Right lobe of liver (tissue), 6 donors: Measurements from ENCODE around the gene HTATSF1. TPM values are rescaled to one million over a fixed set of nuclear protein-coding genes. Genes with fewer than 3 reads are reported as not detected.

ENCODE experiments used
- ATAC-seq, 4 donors: fragments of 200-7000 bp; cut with Tn5 transposase; one replicate each; pipeline ENCODE4 v1.9.1; 2020; ENCODE audit warnings: mild to moderate bottlenecking in 4 of 4, moderate library complexity in 4 of 4
- DNase-seq, 3 donors: peaks; one replicate each; pipeline ENCODE4 v3.0.0-alpha.2; 2020
- H3K27ac ChIP-seq, 3 donors: fragments of 200-600 bp; one replicate each; pipeline ENCODE4 v1.8.0; 2022
- H3K27me3 ChIP-seq, 2 donors: fragments of 200-600 bp; one replicate each; pipeline ENCODE4 v1.8.0; 2022
- H3K36me3 ChIP-seq, 4 donors: fragments of 200-600 bp; sonication (generic) in 1 of 4; one replicate each; pipeline versions ENCODE4 v1.5.1 to v1.8.0; 2017 to 2022; ENCODE audit warnings: control low read depth in 1 of 4
- H3K4me1 ChIP-seq, 4 donors: fragments of 200-600 bp; sonication (generic) in 1 of 4; one replicate each; pipeline versions ENCODE4 v1.5.1 to v1.8.0; 2017 to 2022; ENCODE audit warnings: control low read depth in 1 of 4
- H3K4me3 ChIP-seq, 3 donors: fragments of 200-600 bp; one replicate each; pipeline ENCODE4 v1.8.0; 2022
- H3K9me3 ChIP-seq, 4 donors: fragments of 200-600 bp; sonication (generic) in 1 of 4; one replicate each; pipeline versions ENCODE4 v1.5.1 to v1.8.0; 2017 to 2022; ENCODE audit warnings: control low read depth in 1 of 4
- CTCF ChIP-seq, 4 donors: fragments of 200-600 bp in 3 of 4; fragments of 450-650 bp in 1 of 4; IDR thresholded peaks; one replicate each; pipeline versions ENCODE4 v1.5.1 to v1.8.0; 2016 to 2022; ENCODE audit warnings: antibody characterized with exemption in 4 of 4, mild to moderate bottlenecking in 2 of 4
- POLR2A ChIP-seq: fragments of 450-650 bp; IDR thresholded peaks from one replicate; pipeline ENCODE4 v1.6.1; 2017; ENCODE audit warnings: antibody characterized with exemption, mild to moderate bottlenecking
- WGBS: methylation state at CpG from one replicate; pipeline ENCODE4 v1.1.6; 2018; ENCODE audit warnings: low coverage, low lambda C conversion rate; ENCODE audit not compliant: insufficient coverage; ENCODE audit errors: missing lambda C conversion rate; 5-methylcytosine and 5-hydroxymethylcytosine counted together
- intact Hi-C, 2 donors: fragments of 100-400 bp; cut with DNase I; formaldehyde crosslinking; loops; one replicate each; pipeline versions ENCODE4 v1.11.2 to v1.14.1; 2022
- total RNA-seq, 6 experiments: library from RNA; depleted of rRNA in 2 of 6; stranded (reverse); fragments of >200 nt in 2 of 6; fragmentation: NEBNext Ultra II Directional in 3 of 6; extraction: Animal tissue kit (Norgen Biotek cat#: 25700) in 3 of 6; gene quantifications; one replicate each; pipeline versions ENCODE4 v1.1.0 to v1.2.4, GENCODE V29; 2016 to 2023
- donor health status: DM: no; HTN: yes; CAD: no.
- donor health status: DM: no; HTN: no; CAD: no.
- donor health status: DM: no; HTN: no; CAD: no.
- donor health status: DM: no; HTN: yes; CAD: no.
- donor health status: DM: no; HTN: yes; CAD: no.

The HTATSF1 gene
- total RNA-seq, 6 experiments from 2014 or later, result 10.6 to 21.5 (median 12.1) TPM

- DNase-seq (no peak), ATAC-seq (no peak)
- peaks cover 0 to under 1% (median 0%) of the 10 kb centered on the region in 4 donors for H3K36me3 ChIP-seq
- no peak overlapping the region for H3K4me3 ChIP-seq
- intact Hi-C loops, result no loop called here
- H3K9me3 ChIP-seq, result no peaks in the 10 kb centered on the region
- no peak for TF ChIP-seq CTCF (IDR thresholded peaks at IDR 0.05)
- TF ChIP-seq POLR2A, result no peak
- WGBS, result 44% methylated on average over 4 of the region's 4 CpGs
- H3K27me3 ChIP-seq, result peaks cover 0 to 15% of the 10 kb centered on the region in 2 donors
- H3K27ac ChIP-seq, result no peak overlapping the region
- H3K4me1 ChIP-seq, result no peaks in the 10 kb centered on the region
Measured at GRCh38 chrX:136495043-136495442, 2.3 kb upstream of the HTATSF1 start.

GRCh38 chrX:136496186-136496763 lies 1.1 kb upstream of the HTATSF1 start:
- Histone ChIP-seq H3K4me3 (peak overlapping the region; percentile 53 to 59 (median 57)), H3K27ac (peak overlapping the region; percentile 70 to 87 (median 84)), H3K9me3 (no peaks in the 10 kb centered on the region), H3K27me3 (peaks cover 0 to 14% of the 10 kb centered on the region in 2 donors), H3K36me3 (peaks cover 0 to 11% (median 0%) of the 10 kb centered on the region in 4 donors), H3K4me1 (no peaks in the 10 kb centered on the region)
- TF ChIP-seq POLR2A (no peak), CTCF (IDR thresholded peaks at IDR 0.05) (no peak)
- no peak for DNase-seq
- intact Hi-C loops, result no loop called here
- no peak for ATAC-seq
- WGBS, result 26% methylated on average over 13 of the region's 13 CpGs

- 9% methylated on average over 2 of the region's 111 CpGs for WGBS
- Histone ChIP-seq H3K4me1 (no peaks in the 10 kb centered on the region), H3K36me3 (peaks cover 0 to 17% (median 0%) of the 10 kb centered on the region in 4 donors), H3K27ac (peak overlapping the region; percentile 70 to 87 (median 84)), H3K4me3 (peak overlapping the region; percentile 53 to 59 (median 57)), H3K27me3 (peaks cover 0 to 8% of the 10 kb centered on the region in 2 donors), H3K9me3 (no peaks in the 10 kb centered on the region)
- DNase-seq (peak; percentile 79 to 82 (median 81)), ATAC-seq (peak; percentile 86 to 92 (median 88))
- peak; percentile 20 for TF ChIP-seq POLR2A
- no peak for TF ChIP-seq CTCF (IDR thresholded peaks at IDR 0.05)
- intact Hi-C loops, result no loop called here
Measured at GRCh38 chrX:136496764-136497555, 432 bp upstream of the HTATSF1 start.

GRCh38 chrX:136519069-136519468 lies 21.7 kb downstream of the HTATSF1 start:
- DNase-seq (no peak), ATAC-seq (no peak)
- no peaks in the 10 kb centered on the region for H3K9me3 ChIP-seq
- no peaks in the 10 kb centered on the region for H3K4me1 ChIP-seq
- no peak for TF ChIP-seq POLR2A
- no peak for TF ChIP-seq CTCF (IDR thresholded peaks at IDR 0.05)
- H3K36me3 ChIP-seq, result no peaks in the 10 kb centered on the region
- intact Hi-C loops, result no loop called here
- H3K27me3 ChIP-seq, result no peaks in the 10 kb centered on the region
- no peak overlapping the region for H3K27ac ChIP-seq
- H3K4me3 ChIP-seq, result no peak overlapping the region
- 52% methylated on average over 5 of the region's 5 CpGs for WGBS
